Muscle layer of colon (tissue), 2 donors: Measurements from ENCODE around the gene FRG2C.
"Not testable (repeated sequence)": the region's sequence is repeated elsewhere in the genome, so short reads cannot be mapped to it uniquely, and the experiment has no call there.

Source experiments
- H3K27ac ChIP-seq: one replicate; pipeline ENCODE4 v1.7.0; 2013; ENCODE audit warnings: low read depth, mild to moderate bottlenecking, low read length, moderate library complexity
- H3K27me3 ChIP-seq, 2 donors: one replicate each; pipeline ENCODE4 v1.7.0; 2013; ENCODE audit warnings: low read length in 2 of 2, mild to moderate bottlenecking in 2 of 2; ENCODE audit not compliant: insufficient read depth in 2 of 2, control insufficient read depth in 1 of 2
- H3K36me3 ChIP-seq: one replicate; pipeline ENCODE4 v1.7.0; 2013; ENCODE audit warnings: mild to moderate bottlenecking, low read length; ENCODE audit not compliant: insufficient read depth
- H3K4me1 ChIP-seq: one replicate; pipeline ENCODE4 v1.7.0; 2013; ENCODE audit warnings: mild to moderate bottlenecking, low read length; ENCODE audit not compliant: insufficient read depth
- H3K4me3 ChIP-seq, 2 donors: one replicate each; pipeline ENCODE4 v1.7.0; 2013; ENCODE audit warnings: low read length in 2 of 2, low read depth in 1 of 2, mild to moderate bottlenecking in 1 of 2, moderate library complexity in 1 of 2
- H3K9ac ChIP-seq: one replicate; pipeline ENCODE4 v1.7.0; 2013; ENCODE audit warnings: low read length
- H3K9me3 ChIP-seq: one replicate; pipeline ENCODE4 v1.7.0; 2013; ENCODE audit warnings: mild to moderate bottlenecking, low read length
- donor health status: abdominal sarcoma.
- donor health status: Adenocarcinoma of cecum.

FRG2C gene

GRCh38 chr3:75650191-75650590 is 13.9 kb upstream of the FRG2C start:
- H3K27me3 ChIP-seq, result peaks cover 1 to 4% of the 10 kb centered on the region in 2 donors
- H3K36me3 ChIP-seq, result no peaks in the 10 kb centered on the region
- H3K9ac ChIP-seq, result no peak overlapping the region
- no peak overlapping the region for H3K27ac ChIP-seq
- H3K9me3 ChIP-seq, result no peaks in the 10 kb centered on the region
- H3K4me3 ChIP-seq, result no peak overlapping the region
- H3K4me1 ChIP-seq, result no peaks in the 10 kb centered on the region

DNA sequence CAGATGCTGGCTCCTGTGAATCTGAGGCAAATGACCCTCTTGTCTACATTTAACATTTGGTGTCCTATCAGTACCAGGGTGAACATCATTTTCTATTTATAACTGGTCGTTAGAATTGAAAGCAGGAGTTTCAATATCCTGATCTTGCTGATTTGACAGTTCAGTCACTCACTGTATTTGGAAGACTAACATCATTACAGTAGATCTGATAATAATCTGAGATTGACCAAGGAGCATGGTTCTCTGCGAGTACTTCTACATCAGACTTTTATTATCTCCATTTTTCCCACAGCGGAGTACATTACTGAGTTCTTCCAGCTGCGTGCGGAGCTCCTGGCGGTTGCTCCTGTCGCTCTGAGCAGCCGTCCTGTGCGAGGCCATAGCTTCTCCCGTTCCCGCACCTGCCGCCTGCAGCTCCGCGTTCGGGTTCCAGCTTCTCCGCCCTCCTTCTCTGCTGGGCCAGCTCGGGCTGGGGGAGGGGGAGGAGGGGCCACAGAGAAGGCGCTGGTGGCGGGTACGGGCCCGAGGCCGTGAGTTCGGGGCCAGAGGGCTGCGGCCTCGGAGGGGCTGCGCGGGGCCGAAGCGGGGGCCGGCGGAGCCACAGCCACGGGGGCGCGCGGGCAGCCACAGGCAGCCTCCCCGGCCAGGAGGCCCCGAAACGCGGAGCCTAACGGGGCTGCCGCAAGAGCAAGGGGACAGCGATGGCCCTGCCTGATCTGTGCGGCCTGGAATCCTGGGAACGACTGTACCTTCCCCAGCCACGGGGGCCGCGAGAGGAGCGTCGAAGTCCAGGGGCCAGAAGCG is 8.8 kb upstream of the FRG2C start:
- not testable (repeated sequence) for H3K9me3 ChIP-seq

DNA sequence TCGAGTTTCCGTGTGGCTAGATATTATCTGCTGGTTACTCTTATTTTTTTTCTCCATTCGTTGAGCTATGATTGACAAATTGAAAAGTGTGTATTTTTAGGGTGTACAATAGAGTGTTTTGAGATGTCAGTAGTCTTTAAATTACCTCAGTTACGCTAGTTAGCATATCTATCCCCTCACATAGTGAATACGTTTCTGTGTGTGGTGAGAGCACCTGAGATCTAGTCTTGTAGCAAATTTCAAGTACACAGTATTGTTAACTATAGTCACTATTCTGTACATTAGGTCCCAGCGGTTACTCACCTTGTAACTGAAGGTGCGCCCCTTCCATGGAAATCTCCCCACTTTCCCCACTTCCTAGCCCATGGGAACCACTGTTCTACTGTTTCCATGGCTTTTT is 8.2 kb upstream of the FRG2C start:
- not testable (repeated sequence) for H3K9me3 ChIP-seq, H3K9ac ChIP-seq, H3K4me1 ChIP-seq, H3K27ac ChIP-seq, H3K36me3 ChIP-seq, H3K4me3 ChIP-seq
- peaks cover 8 to 25% of the 10 kb centered on the region in 2 donors for H3K27me3 ChIP-seq

More for the DNA sequence above, 8.8 kb upstream of the FRG2C start:
- H3K9ac ChIP-seq, H3K4me3 ChIP-seq, H3K27ac ChIP-seq, H3K36me3 ChIP-seq, H3K4me1 ChIP-seq: not testable (repeated sequence)
- H3K27me3 ChIP-seq, result peaks cover 8 to 25% of the 10 kb centered on the region in 2 donors

DNA sequence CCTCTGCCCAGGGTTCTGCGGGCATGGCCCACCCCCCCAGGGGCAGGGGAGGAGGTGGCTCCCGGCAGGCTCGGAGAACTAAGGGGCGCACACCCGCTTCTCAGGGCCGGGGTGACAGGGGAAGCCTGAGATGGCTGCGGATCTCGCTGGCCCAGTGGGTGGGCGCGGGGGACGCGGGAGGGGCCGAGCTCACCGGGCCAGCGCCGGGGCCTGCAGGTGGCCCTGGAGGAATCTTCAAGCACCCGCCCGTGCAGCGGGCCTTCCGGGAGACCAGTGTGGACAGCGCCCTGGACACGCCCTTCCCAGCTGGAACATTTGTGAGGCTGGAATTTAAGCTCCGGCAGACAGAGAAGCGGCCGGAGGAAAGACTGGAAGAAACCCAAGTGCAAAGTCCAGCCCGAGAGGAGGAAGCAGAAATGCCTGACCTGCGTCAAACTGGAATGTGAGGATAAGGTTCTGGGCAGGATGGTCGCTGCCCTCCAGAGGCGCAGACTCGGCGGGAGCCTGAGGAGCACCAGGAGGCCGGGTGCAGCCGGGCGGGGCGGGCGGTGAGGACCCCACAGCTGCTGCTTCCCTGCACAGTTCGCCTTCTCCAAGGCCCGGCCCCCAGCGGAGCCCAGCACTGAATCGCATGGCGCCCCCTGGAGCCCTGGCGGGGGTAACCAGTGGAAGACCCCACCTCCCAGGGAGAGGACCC is 5.6 kb upstream of the FRG2C start:
- H3K9ac ChIP-seq, H3K36me3 ChIP-seq, H3K9me3 ChIP-seq, H3K4me3 ChIP-seq, H3K27ac ChIP-seq, H3K4me1 ChIP-seq: not testable (repeated sequence)
- peaks cover 13 to 25% of the 10 kb centered on the region in 2 donors for H3K27me3 ChIP-seq

DNA sequence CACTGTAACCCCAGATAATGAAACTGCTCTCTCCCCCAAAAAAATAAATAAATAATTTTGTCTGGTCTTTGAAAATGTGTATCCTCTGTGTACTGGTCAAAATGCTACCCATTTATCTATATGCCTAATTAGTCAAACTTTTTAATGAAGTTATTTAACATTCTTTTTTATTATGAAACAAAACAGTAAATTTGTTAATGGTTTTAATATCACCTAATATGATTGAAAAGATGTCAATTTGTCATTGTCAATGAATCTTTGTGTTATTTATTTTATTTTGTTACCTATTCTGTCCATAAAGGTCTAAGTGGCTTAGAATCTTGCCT is 5.1 kb upstream of the FRG2C start:
- H3K36me3 ChIP-seq, H3K27ac ChIP-seq, H3K9ac ChIP-seq, H3K9me3 ChIP-seq, H3K4me1 ChIP-seq, H3K4me3 ChIP-seq: not testable (repeated sequence)
- peaks cover 13 to 25% of the 10 kb centered on the region in 2 donors for H3K27me3 ChIP-seq

DNA sequence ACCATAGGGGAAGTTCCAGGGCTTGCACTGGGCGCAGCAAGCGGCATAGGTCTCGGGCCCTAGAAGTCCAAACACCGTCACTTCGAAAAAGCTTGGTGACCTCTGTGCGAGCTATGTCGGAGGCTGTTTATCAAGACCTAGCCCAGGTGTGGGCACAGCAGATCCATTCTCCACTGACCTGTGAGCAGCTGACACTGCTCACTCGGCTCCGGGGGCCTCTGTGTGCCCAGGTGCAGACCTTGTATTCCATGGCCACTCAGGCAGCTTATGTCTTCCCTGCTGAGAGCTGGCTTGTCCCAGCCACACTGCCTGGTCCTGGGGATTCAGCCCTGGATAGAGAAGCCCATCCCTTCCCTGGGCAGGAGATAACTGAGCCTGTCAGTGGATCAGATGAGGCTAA is 1.5 kb downstream of the FRG2C start:
- H3K9me3 ChIP-seq, H3K4me3 ChIP-seq, H3K4me1 ChIP-seq, H3K27ac ChIP-seq, H3K9ac ChIP-seq, H3K36me3 ChIP-seq: not testable (repeated sequence)
- H3K27me3 ChIP-seq, result peaks cover 14 to 27% of the 10 kb centered on the region in 2 donors

- H3K9me3 ChIP-seq, H3K4me3 ChIP-seq, H3K36me3 ChIP-seq, H3K27ac ChIP-seq, H3K9ac ChIP-seq: not testable (repeated sequence)
- Histone ChIP-seq H3K4me1 (peaks cover 16% of the 10 kb centered on the region), H3K27me3 (peaks cover 20 to 46% of the 10 kb centered on the region in 2 donors)
These were observed 3.9 kb downstream of the FRG2C start for GRCh38 chr3:75667757-75668701.

GRCh38 chr3:75668759-75669347 is 4.7 kb downstream of the FRG2C start:
- Histone ChIP-seq H3K4me1 (peaks cover 16% of the 10 kb centered on the region), H3K4me3 (peak overlapping the region in 1 of 2 donors; percentile 27), H3K27me3 (peaks cover 15 to 46% of the 10 kb centered on the region in 2 donors)
- not testable (repeated sequence) for H3K9ac ChIP-seq, H3K27ac ChIP-seq, H3K36me3 ChIP-seq, H3K9me3 ChIP-seq

- not testable (repeated sequence) for H3K9me3 ChIP-seq, H3K27ac ChIP-seq, H3K9ac ChIP-seq, H3K36me3 ChIP-seq
- H3K4me3 ChIP-seq, result peak overlapping the region in 1 of 2 donors; percentile 7
- peaks cover 15 to 47% of the 10 kb centered on the region in 2 donors for H3K27me3 ChIP-seq
- peaks cover 16% of the 10 kb centered on the region for H3K4me1 ChIP-seq
These were observed 5.5 kb downstream of the FRG2C start for GRCh38 chr3:75669348-75670297.
